Smooth muscle cell (in vitro differentiated cells): ENCODE measurements around the gene ADAM10. TPM values are rescaled to one million over a fixed set of nuclear protein-coding genes. Genes with fewer than 3 reads are reported as not detected.

Experiments used
- DNase-seq: peaks from one replicate; lab custom pipeline; 2025; ENCODE audit not compliant: unreplicated experiment; lab: John Stamatoyannopoulos, UW
- H2AFZ ChIP-seq: fragments of 200-600 bp; sonication (generic); 2 replicates; pipeline ENCODE4 v1.6.0; 2016; ENCODE audit warnings: antibody characterized with exemption, low read depth, mild to moderate bottlenecking
- H3F3A ChIP-seq: fragments of 200-600 bp; sonication (generic); 2 replicates; pipeline ENCODE4 v1.6.0; 2017; ENCODE audit warnings: antibody characterized with exemption, low read depth
- H3K27ac ChIP-seq: fragments of 200-600 bp; sonication (generic); 2 replicates; pipeline ENCODE4 v1.5.1; 2016; ENCODE audit warnings: low read depth, mild to moderate bottlenecking
- H3K27me3 ChIP-seq: fragments of 200-600 bp; sonication (generic); 2 replicates; pipeline ENCODE4 v1.6.1; 2016; ENCODE audit warnings: low read depth, mild to moderate bottlenecking
- H3K36me3 ChIP-seq: fragments of 200-600 bp; sonication (generic); 2 replicates; pipeline ENCODE4 v1.5.1; 2016; ENCODE audit warnings: low read depth
- H3K4me1 ChIP-seq: fragments of 200-600 bp; sonication (generic); 2 replicates; pipeline ENCODE4 v1.5.1; 2016; ENCODE audit warnings: low read depth
- H3K4me2 ChIP-seq: fragments of 200-600 bp; sonication (generic); 2 replicates; pipeline ENCODE4 v1.6.0; 2016; ENCODE audit warnings: mild to moderate bottlenecking
- H3K4me3 ChIP-seq: fragments of 200-600 bp; sonication (generic); 2 replicates; pipeline ENCODE4 v1.5.1; 2016; ENCODE audit warnings: mild to moderate bottlenecking
- H3K79me2 ChIP-seq: fragments of 200-600 bp; sonication (generic); 2 replicates; pipeline ENCODE4 v1.6.0; 2016; ENCODE audit warnings: low read depth, mild to moderate bottlenecking
- H3K9ac ChIP-seq: fragments of 200-600 bp; sonication (generic); 2 replicates; pipeline ENCODE4 v1.6.0; 2016; ENCODE audit warnings: low read depth
- H3K9me3 ChIP-seq: fragments of 200-600 bp; sonication (generic); replicated peaks from 2 replicates; pipeline ENCODE4 v1.5.1; 2016; ENCODE audit warnings: low read depth
- H4K20me1 ChIP-seq: fragments of 200-600 bp; sonication (generic); 2 replicates; pipeline ENCODE4 v1.6.0; 2016; ENCODE audit warnings: low read depth
- WGBS: methylation state at CpG from one replicate; pipeline ENCODE4 v1.1.7; 2016; ENCODE audit warnings: low lambda C conversion rate; 5-methylcytosine and 5-hydroxymethylcytosine counted together
- polyA plus RNA-seq: library from polyadenylated mRNA; unstranded; fragments of >200 nt; fragmentation: Nextera tagmentation; extraction: Ambion mirVana; gene quantifications from 2 replicates; pipeline ENCODE4 v1.2.1, GENCODE V29; 2016
- total RNA-seq: library from RNA; depleted of rRNA; stranded (reverse); fragments of >200 nt; gene quantifications from 2 replicates; pipeline ENCODE4 v1.2.3, GENCODE V29; 2014
- TF ChIP-seq, protein P1 (sequence below): fragments of 200-600 bp; sonication (generic); IDR thresholded peaks from 2 replicates; pipeline ENCODE4 v1.5.1; 2017; ENCODE audit warnings: borderline replicate concordance, mild to moderate bottlenecking, antibody characterized with exemption; ENCODE audit not compliant: insufficient read depth, poor library complexity, severe bottlenecking

Gene ADAM10
- total and polyA plus RNA-seq, 2 experiments from 2014 or later: 168 to 200 TPM

DNA sequence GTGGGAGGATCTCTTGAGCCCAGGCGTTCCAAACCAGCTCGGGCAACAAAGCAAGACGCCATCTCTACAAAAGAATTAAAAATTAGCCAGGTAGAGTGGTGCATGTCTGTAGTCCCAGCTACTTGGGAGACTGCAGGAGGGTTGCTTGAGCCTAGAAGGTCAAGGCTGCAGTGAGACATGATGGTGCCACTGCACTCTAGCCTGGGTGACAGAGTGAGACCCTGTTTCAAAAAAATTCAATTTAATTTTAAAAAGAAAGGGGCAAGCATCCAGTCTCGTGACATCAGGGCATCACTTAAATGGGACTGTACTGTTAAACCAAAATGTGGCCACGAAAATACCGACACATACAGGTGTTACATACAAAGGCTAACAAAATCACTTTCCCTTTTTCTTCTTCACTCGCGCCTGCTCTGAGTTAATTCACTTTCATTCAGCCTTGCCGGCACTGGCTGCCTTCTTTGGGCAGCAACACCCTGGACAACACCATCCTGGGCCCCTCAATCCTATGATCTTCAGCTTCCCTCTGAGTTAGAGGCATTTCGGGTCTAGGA is 196.1 kb downstream of the ADAM10 start:
- DNase-seq: no peak
- Histone ChIP-seq H3F3A (peaks cover 35% of the 10 kb centered on the region), H3K9ac (no peak overlapping the region), H3K4me2 (no peak overlapping the region), H3K27ac (no peak overlapping the region), H3K79me2 (no peaks in the 10 kb centered on the region), H3K9me3 (no peaks in the 10 kb centered on the region), H4K20me1 (no peaks in the 10 kb centered on the region), H2AFZ (no peak overlapping the region), H3K36me3 (no peaks in the 10 kb centered on the region), H3K27me3 (no peaks in the 10 kb centered on the region), H3K4me3 (no peak overlapping the region), H3K4me1 (peaks cover 37% of the 10 kb centered on the region)
- WGBS: 95% methylated on average over 10 of the region's 10 CpGs
- TF ChIP-seq, protein P1, sequence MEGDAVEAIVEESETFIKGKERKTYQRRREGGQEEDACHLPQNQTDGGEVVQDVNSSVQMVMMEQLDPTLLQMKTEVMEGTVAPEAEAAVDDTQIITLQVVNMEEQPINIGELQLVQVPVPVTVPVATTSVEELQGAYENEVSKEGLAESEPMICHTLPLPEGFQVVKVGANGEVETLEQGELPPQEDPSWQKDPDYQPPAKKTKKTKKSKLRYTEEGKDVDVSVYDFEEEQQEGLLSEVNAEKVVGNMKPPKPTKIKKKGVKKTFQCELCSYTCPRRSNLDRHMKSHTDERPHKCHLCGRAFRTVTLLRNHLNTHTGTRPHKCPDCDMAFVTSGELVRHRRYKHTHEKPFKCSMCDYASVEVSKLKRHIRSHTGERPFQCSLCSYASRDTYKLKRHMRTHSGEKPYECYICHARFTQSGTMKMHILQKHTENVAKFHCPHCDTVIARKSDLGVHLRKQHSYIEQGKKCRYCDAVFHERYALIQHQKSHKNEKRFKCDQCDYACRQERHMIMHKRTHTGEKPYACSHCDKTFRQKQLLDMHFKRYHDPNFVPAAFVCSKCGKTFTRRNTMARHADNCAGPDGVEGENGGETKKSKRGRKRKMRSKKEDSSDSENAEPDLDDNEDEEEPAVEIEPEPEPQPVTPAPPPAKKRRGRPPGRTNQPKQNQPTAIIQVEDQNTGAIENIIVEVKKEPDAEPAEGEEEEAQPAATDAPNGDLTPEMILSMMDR: no peak

DNA sequence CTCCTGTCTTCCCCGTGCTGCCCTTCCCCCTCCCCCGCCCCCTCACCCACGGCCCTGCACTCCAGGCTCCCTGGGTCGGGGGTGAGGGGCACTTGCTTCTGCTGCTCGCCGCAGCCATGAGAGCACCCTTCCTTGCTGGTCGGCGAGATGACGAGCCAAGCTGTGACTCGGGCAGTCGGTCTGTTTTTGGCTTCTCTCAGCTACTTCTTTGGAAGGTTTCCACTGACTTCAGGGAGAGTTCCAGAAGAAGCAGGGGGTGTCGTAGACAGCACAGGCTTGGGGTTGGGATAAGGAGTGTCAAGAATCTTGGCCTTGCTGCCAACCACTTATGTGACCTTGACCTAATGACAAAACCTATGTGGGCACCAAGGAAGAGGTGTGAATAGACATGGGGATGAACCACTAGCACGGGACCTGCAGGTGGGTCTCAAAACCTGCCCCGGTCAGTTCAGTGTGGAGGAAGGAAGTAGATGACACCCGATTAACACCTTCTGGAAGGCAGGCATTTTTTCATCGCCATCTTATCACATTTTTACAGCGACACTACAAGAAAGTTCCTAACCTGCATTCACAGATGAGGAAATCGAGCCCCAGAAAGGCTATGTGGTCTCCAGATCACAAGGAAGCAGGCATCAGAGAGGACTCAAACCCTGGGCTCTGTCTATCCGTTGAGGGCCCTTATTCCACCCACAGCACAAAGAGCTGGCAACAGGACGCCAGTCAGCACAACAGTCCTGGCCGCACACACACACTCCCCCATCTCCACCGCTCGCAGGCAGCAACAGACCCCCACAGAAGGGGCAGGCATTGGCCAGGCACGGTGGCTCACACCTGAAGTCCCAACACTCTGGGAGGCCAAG is 196.8 kb downstream of the ADAM10 start:
- Histone ChIP-seq H3K9ac (peak overlapping the region; percentile 79), H3K27me3 (no peaks in the 10 kb centered on the region), H3K4me2 (peak overlapping the region; percentile 82), H3K79me2 (no peaks in the 10 kb centered on the region), H3K4me3 (no peak overlapping the region), H3K27ac (peak overlapping the region; percentile 94), H4K20me1 (no peaks in the 10 kb centered on the region), H2AFZ (peak overlapping the region; percentile 90), H3K4me1 (peaks cover 40% of the 10 kb centered on the region), H3K9me3 (no peaks in the 10 kb centered on the region), H3K36me3 (no peaks in the 10 kb centered on the region), H3F3A (peaks cover 41% of the 10 kb centered on the region)
- TF ChIP-seq, protein P1: no peak
- WGBS: 80% methylated on average over 21 of the region's 24 CpGs
- DNase-seq: no peak

DNA sequence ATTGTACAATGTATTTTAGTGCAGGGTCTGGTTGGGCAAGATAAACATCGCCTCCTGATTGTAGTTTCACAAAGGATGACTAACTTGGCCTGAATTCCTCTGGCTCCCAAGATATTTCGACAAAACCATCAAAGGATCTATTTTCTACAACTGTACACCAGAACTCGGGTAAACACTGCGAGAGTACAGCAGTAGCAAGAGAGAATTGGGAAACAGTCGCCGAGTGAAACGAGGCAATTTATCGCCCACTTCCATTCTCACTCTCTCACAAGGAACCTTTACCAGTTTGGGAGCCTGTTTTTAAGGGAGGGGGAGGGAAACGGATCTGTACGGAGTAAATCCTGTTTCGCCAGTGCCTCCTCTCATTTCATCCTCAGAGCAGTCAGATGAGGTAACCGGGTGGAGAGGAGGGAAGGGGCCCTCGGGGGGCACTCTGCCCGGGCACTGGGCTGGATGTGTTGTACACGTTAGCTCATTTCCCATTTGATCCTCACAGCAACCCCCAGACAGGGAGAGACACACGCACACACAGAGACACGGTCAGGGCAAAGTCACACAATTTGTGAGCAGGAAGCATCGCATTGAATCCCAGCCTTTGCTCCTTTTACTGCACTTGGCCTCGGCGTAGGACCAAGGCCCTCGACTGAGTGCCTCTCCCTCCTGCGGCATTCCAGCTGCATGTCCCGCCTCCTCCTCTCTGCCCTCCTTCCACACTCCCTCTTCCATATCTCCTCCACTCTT is 197.6 kb downstream of the ADAM10 start:
- peak overlapping the region; percentile 79 for H3K9ac ChIP-seq
- 12% methylated on average over 23 of the region's 23 CpGs for WGBS
- H3K4me3 ChIP-seq: peak overlapping the region; percentile 38

More for the DNA sequence above, 197.6 kb downstream of the ADAM10 start:
- Histone ChIP-seq H3K27me3 (no peaks in the 10 kb centered on the region), H3K36me3 (no peaks in the 10 kb centered on the region), H3F3A (peaks cover 41% of the 10 kb centered on the region), H3K4me2 (peak overlapping the region; percentile 82), H3K79me2 (no peaks in the 10 kb centered on the region), H3K9me3 (no peaks in the 10 kb centered on the region), H2AFZ (peak overlapping the region; percentile 90), H4K20me1 (no peaks in the 10 kb centered on the region), H3K4me1 (peaks cover 40% of the 10 kb centered on the region), H3K27ac (peak overlapping the region; percentile 94)
- TF ChIP-seq, protein P1: no peak
- no peak for DNase-seq
